WTC11 (cell line): ENCODE results near the gene FOXF2. TPM values are rescaled to one million over a fixed set of nuclear protein-coding genes. Genes with fewer than 3 reads are reported as not detected.

Experiments used
- ATAC-seq: fragments of 200-7000 bp; cut with Tn5 transposase; 2 replicates; pipeline ENCODE4 v1.10.0; 2021; ENCODE audit warnings: mild to moderate bottlenecking, moderate library complexity
- CTCF ChIA-PET: fragments of 300-600 bp; sonication (Branson Sonifier 250); formaldehyde crosslinking; loops from one replicate; lab custom pipeline; 2021; ENCODE audit warnings: antibody characterized with exemption; lab: Charles Lee
- POLR2A ChIA-PET: fragments of 350-600 bp; sonication (Branson Sonifier 250); formaldehyde crosslinking; loops from one replicate; lab custom pipeline; 2021; ENCODE audit warnings: antibody characterized with exemption; lab: Charles Lee
- DNase-seq: peaks from one replicate; pipeline ENCODE4 v3.0.0; 2021; ENCODE audit warnings: low spot score
- H3K27ac Mint-ChIP-seq: 2 replicates; pipeline ENCODE4 v1.8.0; 2021; ENCODE audit warnings: mixed read lengths
- H3K27me3 Mint-ChIP-seq: 2 replicates; pipeline ENCODE4 v1.8.0; 2021; ENCODE audit warnings: low read depth, mild to moderate bottlenecking, moderate library complexity, mixed read lengths
- H3K36me3 Mint-ChIP-seq: 2 replicates; pipeline ENCODE4 v1.8.0; 2021; ENCODE audit warnings: mixed read lengths
- H3K4me1 Mint-ChIP-seq: 2 replicates; pipeline ENCODE4 v1.8.0; 2022; ENCODE audit warnings: mixed read lengths
- H3K4me3 Mint-ChIP-seq: 2 replicates; pipeline ENCODE4 v1.8.0; 2021; ENCODE audit warnings: mild to moderate bottlenecking, moderate library complexity, mixed read lengths
- H3K9me3 Mint-ChIP-seq: 2 replicates; pipeline ENCODE4 v1.8.0; 2021; ENCODE audit warnings: mixed read lengths
- CBFB ChIP-seq: sonication (generic); formaldehyde crosslinking; IDR thresholded peaks from 2 replicates; pipeline ENCODE4 v1.8.1; 2022; ENCODE audit warnings: mild to moderate bottlenecking, low read depth, missing genetic modification reagents
- EMX1 ChIP-seq: fragments of 250-450 bp; sonication (Bioruptor Pico); IDR thresholded peaks from 2 replicates; pipeline ENCODE4 v1.8.0; 2021; ENCODE audit warnings: mild to moderate bottlenecking
- FOXP1 ChIP-seq: sonication (generic); formaldehyde crosslinking; IDR thresholded peaks from 2 replicates; pipeline ENCODE4 v1.8.0; 2022; ENCODE audit warnings: missing genetic modification reagents, mild to moderate bottlenecking, moderate library complexity, borderline replicate concordance
- GRHL2 ChIP-seq: fragments of 250-450 bp; sonication (Bioruptor Pico); IDR thresholded peaks from 2 replicates; pipeline ENCODE4 v1.8.0; 2022; ENCODE audit warnings: mild to moderate bottlenecking, moderate library complexity; ENCODE audit not compliant: insufficient replicate concordance, severe bottlenecking
- GTF2I ChIP-seq: fragments of 250-450 bp; sonication (Bioruptor Pico); conservative IDR thresholded peaks from 2 replicates; pipeline ENCODE4 v1.4.0; 2021; ENCODE audit warnings: mild to moderate bottlenecking
- NFE2L1 ChIP-seq: sonication (generic); formaldehyde crosslinking; IDR thresholded peaks from 2 replicates; pipeline ENCODE4 v1.8.1; 2023; ENCODE audit warnings: missing genetic modification reagents
- NFYB ChIP-seq: sonication (generic); formaldehyde crosslinking; conservative IDR thresholded peaks from 2 replicates; pipeline ENCODE4 v1.8.0; 2022; ENCODE audit warnings: low read depth, missing genetic modification reagents
- NR1H2 ChIP-seq: sonication (generic); formaldehyde crosslinking; IDR thresholded peaks from 2 replicates; pipeline ENCODE4 v1.9.0; 2021; ENCODE audit warnings: mild to moderate bottlenecking, moderate library complexity, missing genetic modification reagents
- OVOL2 ChIP-seq: fragments of 250-450 bp; sonication (Bioruptor Pico); IDR thresholded peaks from 2 replicates; pipeline ENCODE4 v1.9.0; 2021; ENCODE audit warnings: mild to moderate bottlenecking, borderline replicate concordance
- RORB ChIP-seq: fragments of 250-450 bp; sonication (Bioruptor Pico); IDR thresholded peaks from 2 replicates; pipeline ENCODE4 v1.9.0; 2021; ENCODE audit warnings: mild to moderate bottlenecking
- SMAD4 ChIP-seq: sonication (generic); formaldehyde crosslinking; IDR thresholded peaks from 2 replicates; pipeline ENCODE4 v1.8.0; 2022; ENCODE audit warnings: mild to moderate bottlenecking, missing genetic modification reagents
- SP1 ChIP-seq: sonication (generic); formaldehyde crosslinking; conservative IDR thresholded peaks from 2 replicates; pipeline ENCODE4 v1.8.1; 2022; ENCODE audit warnings: missing genetic modification reagents
- TCF7 ChIP-seq: sonication (generic); formaldehyde crosslinking; IDR thresholded peaks from 2 replicates; pipeline ENCODE4 v1.8.0; 2022; ENCODE audit warnings: mild to moderate bottlenecking, low read depth, missing genetic modification reagents, moderate library complexity
- TEAD1 ChIP-seq: sonication (generic); formaldehyde crosslinking; IDR thresholded peaks from 2 replicates; pipeline ENCODE4 v1.8.0; 2022; ENCODE audit warnings: mild to moderate bottlenecking, missing genetic modification reagents
- ZNF671 ChIP-seq: fragments of 250-450 bp; sonication (Bioruptor Pico); IDR thresholded peaks from 2 replicates; pipeline ENCODE4 v1.8.0; 2021; ENCODE audit warnings: mild to moderate bottlenecking
- total RNA-seq: library from RNA; stranded (reverse); gene quantifications from 3 replicates; pipeline ENCODE4 v1.2.3, GENCODE V29; 2021
- TF ChIP-seq, protein P1 (sequence below): sonication (generic); formaldehyde crosslinking; IDR thresholded peaks from 2 replicates; pipeline ENCODE4 v1.8.0; 2023; ENCODE audit warnings: missing genetic modification reagents
- TF ChIP-seq, protein P2 (sequence below): fragments of 250-450 bp; sonication (Bioruptor Pico); IDR thresholded peaks from 2 replicates; pipeline ENCODE4 v1.9.0; 2021; ENCODE audit warnings: moderate library complexity, mild to moderate bottlenecking, inconsistent platforms, borderline replicate concordance
- TF ChIP-seq, protein P3 (sequence below): sonication (generic); formaldehyde crosslinking; IDR thresholded peaks from 2 replicates; pipeline ENCODE4 v1.8.1; 2023; ENCODE audit warnings: mild to moderate bottlenecking, moderate library complexity, missing genetic modification reagents
- TF ChIP-seq, protein P4 (sequence below): sonication (generic); formaldehyde crosslinking; IDR thresholded peaks from 2 replicates; pipeline ENCODE4 v1.8.1; 2023; ENCODE audit warnings: mild to moderate bottlenecking, missing genetic modification reagents, borderline replicate concordance

Gene FOXF2
- total RNA-seq, 1 experiment from 2014 or later: 0.11 TPM

DNA sequence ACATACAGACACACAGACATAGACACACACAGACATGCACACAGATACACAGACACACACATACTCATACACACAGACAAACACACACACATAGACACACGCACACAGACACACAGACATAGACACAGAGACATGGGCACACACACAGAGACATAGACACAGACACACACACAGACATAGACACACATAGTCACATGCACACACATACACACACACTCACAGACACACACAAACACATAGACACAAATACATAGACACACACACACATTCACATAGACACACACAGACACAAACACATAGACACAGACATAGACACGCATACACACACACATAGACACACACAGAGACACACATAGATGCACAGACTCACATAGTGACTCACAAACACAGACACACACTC is 13.5 kb downstream of the FOXF2 start:
- no peaks in the 10 kb centered on the region for H3K9me3 Mint-ChIP-seq
- peaks cover 15% of the 10 kb centered on the region for H3K4me1 Mint-ChIP-seq
- H3K27ac Mint-ChIP-seq: no peak overlapping the region
- ATAC-seq (no peak), DNase-seq (no peak)
- peaks cover 26% of the 10 kb centered on the region for H3K27me3 Mint-ChIP-seq
- ChIA-PET CTCF (no interaction called here), POLR2A (no interaction called here)
- TF ChIP-seq FOXP1 (no peak), GTF2I (CRISPR knock-in tag) (no peak), TEAD1 (CRISPR knock-in tag) (no peak), ZNF671 (no peak), NFYB (CRISPR knock-in tag) (no peak), EMX1 (CRISPR knock-in tag) (no peak), RORB (CRISPR knock-in tag) (no peak)
- H3K4me3 Mint-ChIP-seq: no peak overlapping the region
- H3K36me3 Mint-ChIP-seq: no peaks in the 10 kb centered on the region

DNA sequence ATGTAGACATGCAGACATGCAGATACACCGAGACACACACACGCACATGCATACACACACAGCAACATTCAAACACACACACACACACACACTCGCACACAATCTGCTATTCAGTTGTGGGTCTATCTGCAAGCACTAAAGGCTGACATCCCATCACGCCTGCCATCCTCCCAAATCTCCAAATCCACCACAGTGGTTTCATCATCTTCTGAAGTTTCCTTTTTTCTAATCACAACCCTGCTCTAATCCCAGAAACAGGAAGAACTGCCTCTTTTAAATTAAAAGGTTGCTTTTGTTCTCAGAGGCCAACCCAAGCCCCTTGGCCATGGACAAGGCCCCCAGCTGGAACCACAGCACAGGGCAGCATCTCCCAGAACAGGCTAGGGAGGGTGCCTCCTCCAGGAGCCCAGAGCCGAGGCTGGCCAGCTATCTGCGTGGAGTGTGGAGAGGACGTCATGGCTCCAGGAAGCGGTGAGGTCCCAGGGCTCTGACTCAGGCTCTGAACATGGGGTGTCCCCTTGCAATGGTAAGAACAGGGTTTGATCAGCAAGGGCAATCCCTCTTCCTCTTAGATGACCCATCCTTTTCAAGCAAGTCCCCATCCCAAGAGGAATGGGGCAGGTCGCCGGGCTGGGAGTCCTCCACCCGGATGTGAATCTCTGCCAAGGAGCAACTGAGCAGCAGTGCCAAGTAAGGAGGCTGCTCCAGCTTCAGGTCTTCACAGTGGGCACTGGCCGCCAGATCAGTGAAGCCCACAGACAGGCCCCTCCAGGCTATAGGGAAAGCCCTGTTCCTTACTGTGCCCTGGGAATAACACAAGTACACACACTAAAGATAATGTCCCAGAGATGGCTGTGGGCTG is 14.7 kb downstream of the FOXF2 start:
- POLR2A ChIA-PET: no interaction called here
- TF ChIP-seq, protein P1, sequence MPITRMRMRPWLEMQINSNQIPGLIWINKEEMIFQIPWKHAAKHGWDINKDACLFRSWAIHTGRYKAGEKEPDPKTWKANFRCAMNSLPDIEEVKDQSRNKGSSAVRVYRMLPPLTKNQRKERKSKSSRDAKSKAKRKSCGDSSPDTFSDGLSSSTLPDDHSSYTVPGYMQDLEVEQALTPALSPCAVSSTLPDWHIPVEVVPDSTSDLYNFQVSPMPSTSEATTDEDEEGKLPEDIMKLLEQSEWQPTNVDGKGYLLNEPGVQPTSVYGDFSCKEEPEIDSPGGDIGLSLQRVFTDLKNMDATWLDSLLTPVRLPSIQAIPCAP (CRISPR knock-in tag): no peak
- Mint-ChIP-seq H3K27ac (no peak overlapping the region), H3K27me3 (peaks cover 21% of the 10 kb centered on the region), H3K4me3 (no peak overlapping the region), H3K36me3 (no peaks in the 10 kb centered on the region), H3K9me3 (no peaks in the 10 kb centered on the region), H3K4me1 (peaks cover 18% of the 10 kb centered on the region)
- CTCF ChIA-PET: interaction anchor here (2.4 kb wide), 1 partner anchor 20 kb away, joined by 9 read pairs; no protein-coding TSS in a partner anchor
- ATAC-seq (no peak), DNase-seq (no peak)

DNA sequence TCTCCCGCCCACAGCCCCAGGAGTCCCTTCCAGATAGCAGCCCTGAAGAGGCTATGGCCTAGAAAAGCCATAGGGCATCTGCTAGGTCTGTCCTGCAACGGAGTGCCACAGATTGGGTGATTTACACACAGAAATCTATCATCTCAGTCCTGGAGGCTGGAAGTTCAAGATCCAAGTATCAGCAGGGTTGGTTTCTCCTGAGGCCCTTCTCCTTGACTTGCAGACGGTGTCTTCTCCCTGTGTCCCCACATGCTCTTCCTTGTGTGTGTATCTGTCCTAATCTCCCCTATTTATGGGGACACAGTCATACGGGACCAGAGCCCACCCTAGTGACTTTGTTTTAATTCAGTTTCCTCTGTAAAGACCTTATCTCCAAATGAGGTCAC is 15.3 kb downstream of the FOXF2 start:
- Mint-ChIP-seq H3K4me1 (peaks cover 24% of the 10 kb centered on the region), H3K9me3 (no peaks in the 10 kb centered on the region), H3K27me3 (peaks cover 18% of the 10 kb centered on the region)
- no peak for DNase-seq
- POLR2A ChIA-PET: no interaction called here
- TF ChIP-seq NR1H2: no peak
- no peak for TF ChIP-seq EMX1 (CRISPR knock-in tag)
- TF ChIP-seq, protein P2, sequence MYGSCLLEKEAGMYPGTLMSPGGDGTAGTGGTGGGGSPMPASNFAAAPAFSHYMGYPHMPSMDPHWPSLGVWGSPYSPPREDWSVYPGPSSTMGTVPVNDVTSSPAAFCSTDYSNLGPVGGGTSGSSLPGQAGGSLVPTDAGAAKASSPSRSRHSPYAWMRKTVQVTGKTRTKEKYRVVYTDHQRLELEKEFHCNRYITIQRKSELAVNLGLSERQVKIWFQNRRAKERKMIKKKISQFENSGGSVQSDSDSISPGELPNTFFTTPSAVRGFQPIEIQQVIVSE (CRISPR knock-in tag): no peak
- TF ChIP-seq SP1 (CRISPR knock-in tag): no peak
- no peak for TF ChIP-seq SMAD4
- TF ChIP-seq, protein P3, sequence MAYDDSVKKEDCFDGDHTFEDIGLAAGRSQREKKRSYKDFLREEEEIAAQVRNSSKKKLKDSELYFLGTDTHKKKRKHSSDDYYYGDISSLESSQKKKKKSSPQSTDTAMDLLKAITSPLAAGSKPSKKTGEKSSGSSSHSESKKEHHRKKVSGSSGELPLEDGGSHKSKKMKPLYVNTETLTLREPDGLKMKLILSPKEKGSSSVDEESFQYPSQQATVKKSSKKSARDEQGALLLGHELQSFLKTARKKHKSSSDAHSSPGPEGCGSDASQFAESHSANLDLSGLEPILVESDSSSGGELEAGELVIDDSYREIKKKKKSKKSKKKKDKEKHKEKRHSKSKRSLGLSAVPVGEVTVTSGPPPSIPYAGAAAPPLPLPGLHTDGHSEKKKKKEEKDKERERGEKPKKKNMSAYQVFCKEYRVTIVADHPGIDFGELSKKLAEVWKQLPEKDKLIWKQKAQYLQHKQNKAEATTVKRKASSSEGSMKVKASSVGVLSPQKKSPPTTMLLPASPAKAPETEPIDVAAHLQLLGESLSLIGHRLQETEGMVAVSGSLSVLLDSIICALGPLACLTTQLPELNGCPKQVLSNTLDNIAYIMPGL (CRISPR knock-in tag): no peak
- TF ChIP-seq OVOL2: no peak
- TF ChIP-seq GRHL2: no peak
- no peak for TF ChIP-seq CBFB (CRISPR knock-in tag)
- TF ChIP-seq, all 79 proteins: peak for 0
- ATAC-seq: no peak
- CTCF ChIA-PET: interaction anchor here (1.1 to 2.4 kb wide), 4 partner anchors 8 to 32 kb away, joined by 3 to 19 read pairs (median 7); no protein-coding TSS in a partner anchor
- no peaks in the 10 kb centered on the region for H3K36me3 Mint-ChIP-seq
- H3K27ac Mint-ChIP-seq: no peak overlapping the region
- no peak overlapping the region for H3K4me3 Mint-ChIP-seq

DNA sequence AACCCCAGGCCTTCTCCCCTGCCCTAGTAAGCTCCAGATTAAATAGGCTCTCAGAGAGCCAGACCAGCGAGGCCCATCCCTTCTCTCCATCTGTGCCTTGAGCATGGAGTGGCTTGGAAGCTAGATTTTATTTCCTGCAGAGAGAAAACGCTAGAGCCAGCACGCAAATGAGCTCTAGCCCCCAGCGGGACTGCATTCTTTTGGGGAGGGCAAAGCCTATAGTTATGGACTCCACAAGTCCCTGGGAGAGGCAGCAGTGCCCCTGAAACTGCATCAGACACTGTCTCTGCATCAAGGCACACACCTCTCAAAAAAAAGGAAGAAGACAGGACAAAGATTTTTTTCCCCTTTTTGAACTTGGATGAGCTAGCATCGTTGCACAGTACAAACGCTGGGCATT is 15.8 kb downstream of the FOXF2 start:
- DNase-seq: no peak
- H3K4me1 Mint-ChIP-seq: peaks cover 29% of the 10 kb centered on the region
- H3K4me3 Mint-ChIP-seq: no peak overlapping the region
- peaks cover 17% of the 10 kb centered on the region for H3K27me3 Mint-ChIP-seq
- H3K9me3 Mint-ChIP-seq: no peaks in the 10 kb centered on the region
- no peaks in the 10 kb centered on the region for H3K36me3 Mint-ChIP-seq
- no peak for ATAC-seq
- H3K27ac Mint-ChIP-seq: no peak overlapping the region
- CTCF ChIA-PET: interaction anchor here (1.1 to 2.4 kb wide), 4 partner anchors 9 to 32 kb away, joined by 3 to 19 read pairs (median 7); no protein-coding TSS in a partner anchor
- POLR2A ChIA-PET: no interaction called here
- TF ChIP-seq TCF7 (CRISPR knock-in tag): no peak
- TF ChIP-seq, protein P4, sequence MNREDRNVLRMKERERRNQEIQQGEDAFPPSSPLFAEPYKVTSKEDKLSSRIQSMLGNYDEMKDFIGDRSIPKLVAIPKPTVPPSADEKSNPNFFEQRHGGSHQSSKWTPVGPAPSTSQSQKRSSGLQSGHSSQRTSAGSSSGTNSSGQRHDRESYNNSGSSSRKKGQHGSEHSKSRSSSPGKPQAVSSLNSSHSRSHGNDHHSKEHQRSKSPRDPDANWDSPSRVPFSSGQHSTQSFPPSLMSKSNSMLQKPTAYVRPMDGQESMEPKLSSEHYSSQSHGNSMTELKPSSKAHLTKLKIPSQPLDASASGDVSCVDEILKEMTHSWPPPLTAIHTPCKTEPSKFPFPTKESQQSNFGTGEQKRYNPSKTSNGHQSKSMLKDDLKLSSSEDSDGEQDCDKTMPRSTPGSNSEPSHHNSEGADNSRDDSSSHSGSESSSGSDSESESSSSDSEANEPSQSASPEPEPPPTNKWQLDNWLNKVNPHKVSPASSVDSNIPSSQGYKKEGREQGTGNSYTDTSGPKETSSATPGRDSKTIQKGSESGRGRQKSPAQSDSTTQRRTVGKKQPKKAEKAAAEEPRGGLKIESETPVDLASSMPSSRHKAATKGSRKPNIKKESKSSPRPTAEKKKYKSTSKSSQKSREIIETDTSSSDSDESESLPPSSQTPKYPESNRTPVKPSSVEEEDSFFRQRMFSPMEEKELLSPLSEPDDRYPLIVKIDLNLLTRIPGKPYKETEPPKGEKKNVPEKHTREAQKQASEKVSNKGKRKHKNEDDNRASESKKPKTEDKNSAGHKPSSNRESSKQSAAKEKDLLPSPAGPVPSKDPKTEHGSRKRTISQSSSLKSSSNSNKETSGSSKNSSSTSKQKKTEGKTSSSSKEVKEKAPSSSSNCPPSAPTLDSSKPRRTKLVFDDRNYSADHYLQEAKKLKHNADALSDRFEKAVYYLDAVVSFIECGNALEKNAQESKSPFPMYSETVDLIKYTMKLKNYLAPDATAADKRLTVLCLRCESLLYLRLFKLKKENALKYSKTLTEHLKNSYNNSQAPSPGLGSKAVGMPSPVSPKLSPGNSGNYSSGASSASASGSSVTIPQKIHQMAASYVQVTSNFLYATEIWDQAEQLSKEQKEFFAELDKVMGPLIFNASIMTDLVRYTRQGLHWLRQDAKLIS (CRISPR knock-in tag): no peak
- no peak for TF ChIP-seq NFE2L1 (CRISPR knock-in tag)
- no peak for TF ChIP-seq GRHL2
